ENCODE data around the gene TBC1D12. TPM values are rescaled to one million over a fixed set of nuclear protein-coding genes. Genes with fewer than 3 reads are reported as not detected.

TBC1D12 gene
- polyA plus RNA-seq (2013, experiment 1 of 2), result 4.5 TPM
- 4.9 TPM for polyA plus RNA-seq (2013, experiment 2 of 2)

GRCh38 chr10:94402204-94402842 lies at the start of gene TBC1D12:
TSS of gene TBC1D12 (plus strand) at chr10:94402541. CDS start at chr10:94402614, 73 bp downstream.
- Histone ChIP-seq H3K4me1 (ENCODE audit: control insufficient read depth, insufficient read depth, low read length, poor library complexity, severe bottlenecking) (no peaks in the 10 kb centered on the region), H3K4me3 (ENCODE audit: extremely low read depth, insufficient read depth, low read length, poor library complexity, severe bottlenecking) (peak within 1 kb of the TSS; percentile 81), H3K36me3 (ENCODE audit: control insufficient read depth, insufficient read depth, low read length) (no peaks in the 10 kb centered on the region), H3K9me3 (ENCODE audit: control insufficient read depth, low read length) (no peaks in the 10 kb centered on the region), H3K27ac (ENCODE audit: low read depth, low read length, severe bottlenecking) (peak within 1 kb of the TSS; percentile 81)
- WGBS, 2 experiments (ENCODE audit: insufficient coverage in 2 of 2), result 1 to 2% methylated on average over 32 to 41 of the region's 56 CpGs

GRCh38 chr10:94353336-94353735 lies 49.0 kb upstream of the TBC1D12 start:
- H3K4me3 ChIP-seq (ENCODE audit: extremely low read depth, insufficient read depth, low read length, poor library complexity, severe bottlenecking), result no peak overlapping the region
- H3K36me3 ChIP-seq (ENCODE audit: control insufficient read depth, insufficient read depth, low read length), result peaks cover 64% of the 10 kb centered on the region
- WGBS, 2 experiments (ENCODE audit: insufficient coverage in 2 of 2), result 95% methylated on average over 2 of the region's 3 CpGs; no CpG with 5 or more reads in 1 of the 2 experiments
- no peak overlapping the region for H3K27ac ChIP-seq (ENCODE audit: low read depth, low read length, severe bottlenecking)
- peaks cover 9% of the 10 kb centered on the region for H3K4me1 ChIP-seq (ENCODE audit: control insufficient read depth, insufficient read depth, low read length, poor library complexity, severe bottlenecking)
- H3K9me3 ChIP-seq (ENCODE audit: control insufficient read depth, low read length), result no peaks in the 10 kb centered on the region

GRCh38 chr10:94355841-94356240 lies 46.5 kb upstream of the TBC1D12 start:
- no peaks in the 10 kb centered on the region for H3K9me3 ChIP-seq (ENCODE audit: control insufficient read depth, low read length)
- peaks cover 13% of the 10 kb centered on the region for H3K4me1 ChIP-seq (ENCODE audit: control insufficient read depth, insufficient read depth, low read length, poor library complexity, severe bottlenecking)
- H3K27ac ChIP-seq (ENCODE audit: low read depth, low read length, severe bottlenecking), result no peak overlapping the region
- no peak overlapping the region for H3K4me3 ChIP-seq (ENCODE audit: extremely low read depth, insufficient read depth, low read length, poor library complexity, severe bottlenecking)
- WGBS, 2 experiments (ENCODE audit: insufficient coverage in 2 of 2), result no CpG with 5 or more reads among the region's 2 CpGs
- peaks cover 77% of the 10 kb centered on the region for H3K36me3 ChIP-seq (ENCODE audit: control insufficient read depth, insufficient read depth, low read length)

GRCh38 chr10:94357193-94357592 lies 45.1 kb upstream of the TBC1D12 start:
- WGBS, 2 experiments (ENCODE audit: insufficient coverage in 2 of 2), result no CpG with 5 or more reads among the region's 3 CpGs
- H3K36me3 ChIP-seq (ENCODE audit: control insufficient read depth, insufficient read depth, low read length), result peaks cover 71% of the 10 kb centered on the region
- no peak overlapping the region for H3K4me3 ChIP-seq (ENCODE audit: extremely low read depth, insufficient read depth, low read length, poor library complexity, severe bottlenecking)
- no peaks in the 10 kb centered on the region for H3K9me3 ChIP-seq (ENCODE audit: control insufficient read depth, low read length)
- H3K4me1 ChIP-seq (ENCODE audit: control insufficient read depth, insufficient read depth, low read length, poor library complexity, severe bottlenecking), result peaks cover 19% of the 10 kb centered on the region
- no peak overlapping the region for H3K27ac ChIP-seq (ENCODE audit: low read depth, low read length, severe bottlenecking)

GRCh38 chr10:94358480-94358879 lies 43.9 kb upstream of the TBC1D12 start:
- Histone ChIP-seq H3K4me3 (ENCODE audit: extremely low read depth, insufficient read depth, low read length, poor library complexity, severe bottlenecking) (no peak overlapping the region), H3K36me3 (ENCODE audit: control insufficient read depth, insufficient read depth, low read length) (peaks cover 58% of the 10 kb centered on the region), H3K4me1 (ENCODE audit: control insufficient read depth, insufficient read depth, low read length, poor library complexity, severe bottlenecking) (peaks cover 19% of the 10 kb centered on the region), H3K27ac (ENCODE audit: low read depth, low read length, severe bottlenecking) (peak overlapping the region; percentile 71), H3K9me3 (ENCODE audit: control insufficient read depth, low read length) (no peaks in the 10 kb centered on the region)
- 33 to 52% methylated on average over 2 of the region's 2 CpGs for WGBS, 2 experiments (ENCODE audit: insufficient coverage in 2 of 2)

GRCh38 chr10:94361171-94361794 lies 41.1 kb upstream of the TBC1D12 start:
- no peak overlapping the region for H3K27ac ChIP-seq (ENCODE audit: low read depth, low read length, severe bottlenecking)
- peaks cover 19% of the 10 kb centered on the region for H3K4me1 ChIP-seq (ENCODE audit: control insufficient read depth, insufficient read depth, low read length, poor library complexity, severe bottlenecking)
- H3K36me3 ChIP-seq (ENCODE audit: control insufficient read depth, insufficient read depth, low read length), result peaks cover 43% of the 10 kb centered on the region
- H3K9me3 ChIP-seq (ENCODE audit: control insufficient read depth, low read length), result no peaks in the 10 kb centered on the region
- WGBS, 2 experiments (ENCODE audit: insufficient coverage in 2 of 2), result 84 to 100% methylated on average over 2 of the region's 4 CpGs
- H3K4me3 ChIP-seq (ENCODE audit: extremely low read depth, insufficient read depth, low read length, poor library complexity, severe bottlenecking), result peak overlapping the region; percentile 75

GRCh38 chr10:94362360-94363250 lies 39.7 kb upstream of the TBC1D12 start, which contains the start of gene NOC3L:
TSS of gene NOC3L (minus strand) at chr10:94362939. CDS start at chr10:94362838, 101 bp downstream.
- H3K27ac ChIP-seq (ENCODE audit: low read depth, low read length, severe bottlenecking), result peak within 1 kb of the TSS; percentile 88
- WGBS, 2 experiments (ENCODE audit: insufficient coverage in 2 of 2), result 0 to 1% methylated on average over 41 to 45 of the region's 55 CpGs
- H3K36me3 ChIP-seq (ENCODE audit: control insufficient read depth, insufficient read depth, low read length), result peaks cover 31% of the 10 kb centered on the region
- H3K9me3 ChIP-seq (ENCODE audit: control insufficient read depth, low read length), result no peaks in the 10 kb centered on the region
- peaks cover 19% of the 10 kb centered on the region for H3K4me1 ChIP-seq (ENCODE audit: control insufficient read depth, insufficient read depth, low read length, poor library complexity, severe bottlenecking)
- peak within 1 kb of the TSS; percentile 75 for H3K4me3 ChIP-seq (ENCODE audit: extremely low read depth, insufficient read depth, low read length, poor library complexity, severe bottlenecking)

GRCh38 chr10:94363251-94363565 lies 39.1 kb upstream of the TBC1D12 start:
- peaks cover 29% of the 10 kb centered on the region for H3K36me3 ChIP-seq (ENCODE audit: control insufficient read depth, insufficient read depth, low read length)
- peaks cover 14% of the 10 kb centered on the region for H3K4me1 ChIP-seq (ENCODE audit: control insufficient read depth, insufficient read depth, low read length, poor library complexity, severe bottlenecking)
- no peaks in the 10 kb centered on the region for H3K9me3 ChIP-seq (ENCODE audit: control insufficient read depth, low read length)
- no peak overlapping the region for H3K27ac ChIP-seq (ENCODE audit: low read depth, low read length, severe bottlenecking)
- 33 to 87% methylated on average over 3 of the region's 8 CpGs for WGBS, 2 experiments (ENCODE audit: insufficient coverage in 2 of 2)
- peak overlapping the region; percentile 75 for H3K4me3 ChIP-seq (ENCODE audit: extremely low read depth, insufficient read depth, low read length, poor library complexity, severe bottlenecking)

GRCh38 chr10:94364482-94364881 lies 37.9 kb upstream of the TBC1D12 start:
- Histone ChIP-seq H3K4me1 (ENCODE audit: control insufficient read depth, insufficient read depth, low read length, poor library complexity, severe bottlenecking) (peaks cover 8% of the 10 kb centered on the region), H3K27ac (ENCODE audit: low read depth, low read length, severe bottlenecking) (no peak overlapping the region), H3K4me3 (ENCODE audit: extremely low read depth, insufficient read depth, low read length, poor library complexity, severe bottlenecking) (no peak overlapping the region), H3K36me3 (ENCODE audit: control insufficient read depth, insufficient read depth, low read length) (peaks cover 21% of the 10 kb centered on the region), H3K9me3 (ENCODE audit: control insufficient read depth, low read length) (no peaks in the 10 kb centered on the region)
- WGBS, 2 experiments (ENCODE audit: insufficient coverage in 2 of 2), result 73 to 77% methylated on average over 1 of the region's 1 CpG

GRCh38 chr10:94366382-94366781 lies 36.0 kb upstream of the TBC1D12 start:
- Histone ChIP-seq H3K4me1 (ENCODE audit: control insufficient read depth, insufficient read depth, low read length, poor library complexity, severe bottlenecking) (peaks cover 5% of the 10 kb centered on the region), H3K36me3 (ENCODE audit: control insufficient read depth, insufficient read depth, low read length) (peaks cover 2% of the 10 kb centered on the region), H3K27ac (ENCODE audit: low read depth, low read length, severe bottlenecking) (no peak overlapping the region), H3K9me3 (ENCODE audit: control insufficient read depth, low read length) (no peaks in the 10 kb centered on the region), H3K4me3 (ENCODE audit: extremely low read depth, insufficient read depth, low read length, poor library complexity, severe bottlenecking) (no peak overlapping the region)
- 80% methylated on average over 1 of the region's 3 CpGs; no CpG with 5 or more reads in 1 of the 2 experiments for WGBS, 2 experiments (ENCODE audit: insufficient coverage in 2 of 2)

Measured in mesodermal cell (in vitro differentiated cells).